Astrocyte (in vitro differentiated cells and primary cell): ENCODE results near the gene TNRC18. TPM values are rescaled to one million over a fixed set of nuclear protein-coding genes. Genes with fewer than 3 reads are reported as not detected.
A peak's percentile ranks its signal among the peaks of the same experiment; 100 is the strongest.
"Not testable (repeated sequence)": the region's sequence is repeated elsewhere in the genome, so short reads cannot be mapped to it uniquely, and the experiment has no call there.

Experiments used
- DNase-seq: peaks from one replicate; pipeline ENCODE4 v3.0.0-alpha.2; 2010; ENCODE audit warnings: low read depth
- FAIRE-seq: peaks from 2 replicates; lab custom pipeline; 2011; peaks lifted over from hg19 to GRCh38; lab: Jason Lieb, UNC
- H2AFZ ChIP-seq: 2 replicates; pipeline ENCODE4 v1.6.0; 2012; ENCODE audit warnings: low read depth, low read length, inconsistent platforms
- H3K27ac ChIP-seq: 2 replicates; pipeline ENCODE4 v1.5.1; 2011; ENCODE audit warnings: low read depth, low read length, inconsistent platforms
- H3K27me3 ChIP-seq: 2 replicates; pipeline ENCODE4 v1.6.0; 2011; ENCODE audit warnings: low read length, inconsistent platforms; ENCODE audit not compliant: insufficient read depth
- H3K36me3 ChIP-seq: 2 replicates; pipeline ENCODE4 v1.5.1; 2011; ENCODE audit warnings: low read length, inconsistent platforms; ENCODE audit not compliant: insufficient read depth
- H3K4me1 ChIP-seq: 2 replicates; pipeline ENCODE4 v1.5.1; 2011; ENCODE audit warnings: low read length, inconsistent platforms; ENCODE audit not compliant: insufficient read depth
- H3K4me2 ChIP-seq: 2 replicates; pipeline ENCODE4 v1.6.0; 2012; ENCODE audit warnings: low read length, inconsistent platforms
- H3K4me3 ChIP-seq: 2 replicates; pipeline ENCODE4 v1.5.1; 2011; ENCODE audit warnings: low read depth, mild to moderate bottlenecking, low read length, inconsistent platforms; ENCODE audit not compliant: insufficient read depth
- H3K79me2 ChIP-seq: 2 replicates; pipeline ENCODE4 v1.6.0; 2012; ENCODE audit warnings: mild to moderate bottlenecking, low read length, inconsistent platforms; ENCODE audit not compliant: insufficient read depth
- H3K9ac ChIP-seq: 2 replicates; pipeline ENCODE4 v1.6.0; 2012; ENCODE audit warnings: mild to moderate bottlenecking, low read length, inconsistent platforms
- H3K9me3 ChIP-seq: 2 replicates; pipeline ENCODE4 v1.5.1; 2012; ENCODE audit warnings: low read depth, mild to moderate bottlenecking, low read length, inconsistent platforms; ENCODE audit not compliant: insufficient read depth
- H4K20me1 ChIP-seq: 2 replicates; pipeline ENCODE4 v1.6.0; 2012; ENCODE audit warnings: low read length, inconsistent platforms; ENCODE audit not compliant: insufficient read depth
- H3K27ac Mint-ChIP-seq: one replicate; pipeline ENCODE4 v1.8.0; 2021; ENCODE audit warnings: mild to moderate bottlenecking, mixed read lengths; ENCODE audit not compliant: unreplicated experiment
- H3K27me3 Mint-ChIP-seq: one replicate; pipeline ENCODE4 v1.8.0; 2021; ENCODE audit warnings: low read depth, mixed read lengths; ENCODE audit not compliant: unreplicated experiment
- H3K36me3 Mint-ChIP-seq: one replicate; pipeline ENCODE4 v1.8.0; 2021; ENCODE audit warnings: low read depth, mixed read lengths; ENCODE audit not compliant: unreplicated experiment
- H3K4me1 Mint-ChIP-seq: one replicate; pipeline ENCODE4 v1.8.0; 2021; ENCODE audit warnings: low read depth, mixed read lengths; ENCODE audit not compliant: unreplicated experiment
- H3K4me3 Mint-ChIP-seq: one replicate; pipeline ENCODE4 v1.8.0; 2021; ENCODE audit warnings: mild to moderate bottlenecking, moderate library complexity, mixed read lengths; ENCODE audit not compliant: unreplicated experiment
- H3K9me3 Mint-ChIP-seq: one replicate; pipeline ENCODE4 v1.8.0; 2021; ENCODE audit warnings: mild to moderate bottlenecking, mixed read lengths; ENCODE audit not compliant: unreplicated experiment
- CTCF ChIP-seq: IDR thresholded peaks from 2 replicates; pipeline ENCODE4 v1.5.1; 2011; ENCODE audit warnings: low read depth, mild to moderate bottlenecking, inconsistent platforms, low read length, moderate library complexity; ENCODE audit not compliant: insufficient read depth
- EZH2 ChIP-seq: IDR thresholded peaks from 2 replicates; pipeline ENCODE4 v1.6.1; 2012; ENCODE audit warnings: mild to moderate bottlenecking, low read length, inconsistent platforms; ENCODE audit not compliant: insufficient read depth
- total RNA-seq: library from RNA; stranded (reverse); gene quantifications from 2 replicates; pipeline ENCODE4 v1.2.1, GENCODE V29; 2021

The TNRC18 gene
- total RNA-seq, 1 donor from 2014 or later = 84.3 TPM

DNA sequence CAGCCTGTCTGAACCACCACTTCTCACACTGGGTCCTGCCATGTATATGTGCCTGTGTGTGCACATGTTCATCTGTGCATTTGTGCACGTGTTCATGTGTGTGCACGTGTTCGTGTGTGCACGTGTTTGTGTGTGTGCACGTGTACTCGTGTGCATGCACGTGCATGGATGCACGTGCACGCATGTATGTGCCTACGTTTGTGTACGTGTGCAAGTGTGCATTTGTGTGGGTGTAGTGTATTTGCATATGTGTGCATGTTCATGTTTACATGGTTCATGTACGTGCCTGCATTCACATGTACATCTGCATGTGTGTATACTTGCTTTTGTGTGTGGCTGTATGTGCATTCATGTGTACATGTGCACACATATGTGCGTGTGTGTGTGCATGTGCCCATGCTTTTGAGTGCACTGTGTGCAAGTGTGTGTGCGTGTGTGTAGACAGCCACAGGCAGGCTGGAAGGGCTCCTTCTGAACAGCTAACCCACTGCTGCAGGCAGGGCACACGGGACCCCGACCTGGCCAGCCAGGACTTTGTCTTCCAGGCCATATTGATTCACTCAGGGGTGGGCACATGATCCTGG lies 112.7 kb downstream of the TNRC18 start:
- Histone ChIP-seq H3K9me3 (no peaks in the 10 kb centered on the region), H3K4me2 (no peak overlapping the region), H3K9ac (no peak overlapping the region), H4K20me1 (peaks cover 6% of the 10 kb centered on the region), H3K36me3 (peaks cover 5% of the 10 kb centered on the region), H3K79me2 (no peaks in the 10 kb centered on the region), H3K27me3 (no peaks in the 10 kb centered on the region), H3K27ac (no peak overlapping the region), H3K4me3 (no peak overlapping the region), H3K4me1 (no peaks in the 10 kb centered on the region), H2AFZ (no peak overlapping the region)
- DNase-seq (no peak), FAIRE-seq (peak; percentile 29)
- Mint-ChIP-seq H3K27me3 (no peaks in the 10 kb centered on the region), H3K36me3 (peaks cover 19% of the 10 kb centered on the region), H3K9me3 (no peaks in the 10 kb centered on the region), H3K4me3 (no peak overlapping the region), H3K27ac (no peak overlapping the region), H3K4me1 (no peaks in the 10 kb centered on the region)
- TF ChIP-seq CTCF = no peak

GRCh38 chr7:5309146-5309545 lies 114.5 kb downstream of the TNRC18 start:
- Mint-ChIP-seq H3K27ac (no peak overlapping the region), H3K27me3 (no peaks in the 10 kb centered on the region), H3K4me3 (no peak overlapping the region), H3K4me1 (no peaks in the 10 kb centered on the region), H3K9me3 (no peaks in the 10 kb centered on the region), H3K36me3 (peaks cover 13% of the 10 kb centered on the region)
- no peaks in the 10 kb centered on the region for H3K27me3 ChIP-seq
- TF ChIP-seq EZH2 (no peak), CTCF (no peak)
- no peaks in the 10 kb centered on the region for H3K79me2 ChIP-seq
- H3K4me1 ChIP-seq = no peaks in the 10 kb centered on the region
- peaks cover 6% of the 10 kb centered on the region for H4K20me1 ChIP-seq
- H3K9ac ChIP-seq = no peak overlapping the region
- H3K9me3 ChIP-seq = no peaks in the 10 kb centered on the region
- H3K4me3 ChIP-seq = no peak overlapping the region
- DNase-seq (no peak), FAIRE-seq (no peak)
- H2AFZ ChIP-seq = no peak overlapping the region
- no peak overlapping the region for H3K27ac ChIP-seq
- H3K4me2 ChIP-seq = no peak overlapping the region
- peaks cover 5% of the 10 kb centered on the region for H3K36me3 ChIP-seq

DNA sequence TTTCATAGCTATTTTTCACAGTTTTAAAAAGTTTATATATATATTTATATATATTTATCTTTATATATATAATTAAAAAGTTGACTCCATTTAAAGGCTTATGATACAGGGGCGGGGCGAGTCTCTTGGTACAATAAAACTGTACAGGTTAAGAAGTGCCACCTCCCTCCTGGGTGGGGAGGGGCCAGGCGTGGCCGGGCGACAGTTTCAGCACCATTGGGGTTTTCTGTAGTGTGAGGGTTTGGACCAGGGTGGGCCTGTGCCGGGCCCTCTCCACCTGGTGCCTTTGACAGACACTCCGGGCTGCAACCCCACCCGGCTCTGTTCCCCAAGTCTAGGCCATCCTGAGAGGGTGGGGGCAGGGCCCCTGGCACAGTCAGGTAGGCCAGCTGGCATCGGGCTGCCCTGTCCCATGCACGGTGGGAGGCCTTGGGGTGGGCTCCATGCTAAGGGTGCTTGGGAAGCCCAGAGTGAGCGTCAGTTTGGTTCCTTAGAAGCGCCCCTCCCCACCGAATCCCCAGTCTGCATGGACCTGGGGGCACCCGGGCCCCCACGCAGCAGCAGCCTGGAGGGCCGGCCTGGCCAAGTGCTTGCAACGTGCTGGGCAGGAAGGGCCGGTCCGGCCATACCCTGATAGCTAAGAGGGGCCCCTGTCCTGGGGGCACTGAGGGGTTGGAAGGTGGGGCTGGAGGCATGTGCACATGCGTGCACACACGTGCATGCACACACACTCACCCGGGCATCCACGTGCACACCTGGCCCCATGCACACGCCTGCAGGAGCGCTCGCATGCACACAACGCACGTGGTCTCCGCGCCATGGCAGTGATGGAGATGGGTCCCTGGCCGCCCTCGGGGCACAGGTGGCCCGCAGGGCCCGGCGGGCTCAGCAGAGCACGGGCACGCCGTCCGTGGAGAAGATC lies 116.2 kb downstream of the TNRC18 start:
- not testable (repeated sequence) for FAIRE-seq, H3K27me3 ChIP-seq, DNase-seq, H3K4me3 Mint-ChIP-seq, H3K4me2 ChIP-seq, H3K27ac Mint-ChIP-seq, H2AFZ ChIP-seq, H4K20me1 ChIP-seq, H3K4me3 ChIP-seq, H3K9me3 Mint-ChIP-seq, H3K27ac ChIP-seq, H3K4me1 ChIP-seq, H3K9me3 ChIP-seq, H3K79me2 ChIP-seq, H3K27me3 Mint-ChIP-seq, H3K9ac ChIP-seq, H3K4me1 Mint-ChIP-seq, H3K36me3 ChIP-seq
- peaks cover 13% of the 10 kb centered on the region for H3K36me3 Mint-ChIP-seq

GRCh38 chr7:5305050-5305449 lies 118.6 kb downstream of the TNRC18 start:
- H3K4me3 Mint-ChIP-seq = not testable (repeated sequence)

More at GRCh38 chr7:5305050-5305449, 118.6 kb downstream of the TNRC18 start:
- not testable (repeated sequence) for DNase-seq, H3K9me3 ChIP-seq, FAIRE-seq, H3K4me1 Mint-ChIP-seq, H3K9ac ChIP-seq, H3K27me3 ChIP-seq, H3K36me3 Mint-ChIP-seq, H4K20me1 ChIP-seq, H3K4me1 ChIP-seq, H3K4me3 ChIP-seq, H3K36me3 ChIP-seq, H2AFZ ChIP-seq, H3K9me3 Mint-ChIP-seq, H3K27me3 Mint-ChIP-seq, H3K4me2 ChIP-seq, H3K79me2 ChIP-seq, H3K27ac Mint-ChIP-seq, H3K27ac ChIP-seq
